ENCODE results near the gene KLF7.

- TF ChIP-seq POLR2A (IDR thresholded peaks at IDR 0.05) (no peak), CTCF (IDR thresholded peaks at IDR 0.05) (no peak)
Measured at GRCh38 chr2:207132019-207132418, 33.7 kb downstream of the KLF7 start.

Data from right lobe of liver (tissue), 4 donors.